K562 (cell line): ENCODE data around the gene GVQW3. TPM values are rescaled to one million over a fixed set of nuclear protein-coding genes. Genes with fewer than 3 reads are reported as not detected.
A peak's percentile ranks its signal among the peaks of the same experiment; 100 is the strongest.

Source experiments
- ATAC-seq: fragments of 200-7000 bp; cut with Tn5 transposase; 3 replicates; pipeline ENCODE4 v1.9.1; 2020; ENCODE audit warnings: moderate library complexity
- BruUV-seq: library from RNA; stranded (reverse); fragments of 400-500 nt; replicated peaks from 2 replicates; lab custom pipeline; 2021; lab: Mats Ljungman, UMichigan
- CTCF ChIA-PET: fragments of 300-600 bp; formaldehyde crosslinking; extraction: SDS; loops from one replicate; lab custom pipeline; 2021; ENCODE audit warnings: low intra/inter-chr PET ratio; lab: Yijun Ruan, JAX
- POLR2A ChIA-PET: fragments of 300-600, 350-650 bp; sonication (Branson Sonifier 250); formaldehyde crosslinking; extraction: SDS; loops from one replicate; lab custom pipeline; 2021; ENCODE audit warnings: antibody characterized with exemption, inconsistent platforms; lab: Yijun Ruan, JAX
- DNase-seq, 4 experiments: peaks; one replicate each; pipeline versions ENCODE4 v3.0.0 to v3.0.0-alpha.2; 2011 to 2018; ENCODE audit warnings: low spot score in 3 of 4, mixed read lengths in 3 of 4; ENCODE audit errors: extremely low read depth in 1 of 4
- FAIRE-seq: peaks from 2 replicates; lab custom pipeline; 2011; peaks lifted over from hg19 to GRCh38; lab: Jason Lieb, UNC
- H2AFZ ChIP-seq: 2 replicates; pipeline ENCODE4 v1.6.0; 2011; ENCODE audit warnings: low read depth, low read length, control low read depth, inconsistent platforms
- H3K27ac ChIP-seq: fragments of 200-600 bp; 3 replicates; pipeline ENCODE4 v1.8.0; 2011; ENCODE audit warnings: low read depth, mild to moderate bottlenecking, control low read depth, inconsistent platforms, low read length, moderate library complexity, mixed read lengths; ENCODE audit errors: extremely low read depth
- H3K27me3 ChIP-seq, 2 experiments: fragments of 300-600 bp in 1 of 2; 2 replicates in 1 of 2; 3 replicates in 1 of 2; pipeline versions ENCODE4 v1.6.0 to v1.8.0; 2011; ENCODE audit warnings: inconsistent platforms in 2 of 2, low read length in 2 of 2, mild to moderate bottlenecking in 1 of 2, mixed read lengths in 1 of 2, moderate library complexity in 1 of 2; ENCODE audit not compliant: control insufficient read depth in 2 of 2, insufficient read depth in 2 of 2
- H3K36me3 ChIP-seq: fragments of 300-600 bp; 3 replicates; pipeline ENCODE4 v1.8.0; 2011; ENCODE audit warnings: mild to moderate bottlenecking, low read length, inconsistent platforms; ENCODE audit not compliant: control insufficient read depth, insufficient read depth
- H3K4me1 ChIP-seq, 2 experiments: fragments of 200-600 bp in 1 of 2; replicated peaks in 1 of 2; 2 replicates in 1 of 2; 3 replicates in 1 of 2; pipeline versions ENCODE4 v1.5.1 to v1.8.0; 2011; ENCODE audit warnings: inconsistent platforms in 2 of 2, low read length in 2 of 2, mild to moderate bottlenecking in 1 of 2, mixed read lengths in 1 of 2, moderate library complexity in 1 of 2; ENCODE audit not compliant: control insufficient read depth in 2 of 2, insufficient read depth in 2 of 2
- H3K4me2 ChIP-seq: 2 replicates; pipeline ENCODE4 v1.6.1; 2011; ENCODE audit warnings: low read length, control low read depth, inconsistent platforms, mixed read lengths; ENCODE audit not compliant: insufficient read depth
- H3K4me3 ChIP-seq: fragments of 200-600 bp; sonication (generic), shearing (Covaris generic); 2 replicates; pipeline ENCODE4 v1.5.1; 2016; ENCODE audit warnings: control low read depth, inconsistent platforms
- H3K79me2 ChIP-seq: fragments of 200-600 bp; 3 replicates; pipeline ENCODE4 v1.8.0; 2011; ENCODE audit warnings: low read length, inconsistent platforms; ENCODE audit not compliant: control insufficient read depth, insufficient read depth
- H3K9ac ChIP-seq, 2 experiments: 2 replicates each; pipeline versions ENCODE4 v1.6.0 to v1.6.1; 2011; ENCODE audit warnings: low read depth in 2 of 2, low read length in 2 of 2, control low read depth in 1 of 2, inconsistent platforms in 1 of 2, mild to moderate bottlenecking in 1 of 2, mixed read lengths in 1 of 2; ENCODE audit not compliant: insufficient read depth in 1 of 2
- H3K9me1 ChIP-seq: one replicate; pipeline ENCODE4 v1.6.0; 2011; ENCODE audit warnings: inconsistent platforms, mild to moderate bottlenecking, low read length, moderate library complexity; ENCODE audit not compliant: control insufficient read depth, insufficient read depth
- H3K9me3 ChIP-seq: replicated peaks from 2 replicates; pipeline ENCODE4 v1.5.1; 2011; ENCODE audit warnings: low read depth, low read length, inconsistent platforms; ENCODE audit not compliant: control insufficient read depth, insufficient read depth
- H4K20me1 ChIP-seq: replicated peaks from 2 replicates; pipeline ENCODE4 v1.6.1; 2011; ENCODE audit warnings: low read length, inconsistent platforms, mixed read lengths; ENCODE audit not compliant: control insufficient read depth, insufficient read depth
- FOXK2 ChIP-seq, 2 experiments: fragments of 450-650 bp; IDR thresholded peaks in 1 of 2; conservative IDR thresholded peaks in 1 of 2; 2 replicates each; pipeline ENCODE4 v1.6.1; 2016; ENCODE audit warnings: low read depth in 2 of 2, mild to moderate bottlenecking in 1 of 2
- MEIS2 ChIP-seq: fragments of 450-650 bp; IDR thresholded peaks from 2 replicates; pipeline ENCODE4 v1.6.1; 2014; ENCODE audit warnings: mild to moderate bottlenecking; ENCODE audit not compliant: partially characterized antibody
- SIRT6 ChIP-seq: IDR thresholded peaks from one replicate; pipeline ENCODE4 v1.6.1; 2012; ENCODE audit warnings: low read depth, mild to moderate bottlenecking, control low read depth, inconsistent platforms, low read length, moderate library complexity
- in situ Hi-C: fragments of 300-500 bp; cut with MboI; formaldehyde crosslinking; loops from 4 replicates; pipeline ENCODE4 v1.15.0; 2018; ENCODE audit warnings: inconsistent platforms, mixed read lengths
- intact Hi-C: fragments of 100-400 bp; cut with micrococcal nuclease; formaldehyde crosslinking; loops from 2 replicates; pipeline ENCODE4 v1.14.2; 2022
- polyA plus RNA-seq, 8 experiments: library from polyadenylated mRNA; depleted of rRNA in 4 of 8; stranded (reverse) in 5 of 8; unstranded in 3 of 8; fragments of >200 nt; fragmentation: Nextera tagmentation in 2 of 8; fragmentation: Illumina TruSeq in 1 of 8; extraction: Ambion mirVana in 2 of 8; extraction: Trizol in 1 of 8; gene quantifications; 2 replicates each; pipeline versions ENCODE4 v1.2.1 to v1.2.3, GENCODE V29; 2011 to 2014; ENCODE audit warnings: inconsistent platforms in 1 of 8, missing spikeins in 1 of 8
- total RNA-seq, 7 experiments: library from RNA; depleted of rRNA in 6 of 7; stranded (reverse); fragments of >200 nt in 6 of 7; fragmentation: Illumina TruSeq in 2 of 7; extraction: Trizol in 2 of 7; gene quantifications; 2 replicates each; pipeline versions ENCODE4 v1.2.1 to v1.2.3, GENCODE V29; 2011 to 2021; ENCODE audit warnings: low replicate concordance in 1 of 7
- TF ChIP-seq, protein P1 (sequence below), 2 experiments: IDR thresholded peaks in 1 of 2; conservative IDR thresholded peaks in 1 of 2; 2 replicates each; pipeline ENCODE4 v1.6.1; 2016; ENCODE audit warnings: low read depth in 2 of 2, mild to moderate bottlenecking in 1 of 2, missing compliant biosample characterization in 1 of 2, missing genetic modification characterization in 1 of 2, moderate library complexity in 1 of 2

GVQW3 gene
- total and polyA plus RNA-seq, 9 of the 15 experiments (the other 6 are each of a cell fraction or from before 2014, with no cell fraction given), result 0.66 to 5.7 (median 2.1) TPM

- CTCF ChIA-PET, result no interaction called here
- Histone ChIP-seq H2AFZ (no peak overlapping the region), H3K9ac (no peak overlapping the region), H3K4me2 (no peak overlapping the region), H3K27ac (no peak overlapping the region), H3K36me3 (no peaks in the 10 kb centered on the region), H3K79me2 (no peaks in the 10 kb centered on the region), H4K20me1 (no peaks in the 10 kb centered on the region), H3K4me1 (no peaks in the 10 kb centered on the region), H3K9me3 (no peaks in the 10 kb centered on the region), H3K4me3 (no peak overlapping the region), H3K27me3 (peaks cover 0 to 6% of the 10 kb centered on the region in 2 experiments; a peak in 4 of 5 replicates), H3K9me1 (no peaks in the 10 kb centered on the region)
- in situ Hi-C loops, result no loop called here
- DNase-seq (no peak), FAIRE-seq (no peak), ATAC-seq (no peak)
- BruUV-seq, result no TSS peak
- POLR2A ChIA-PET, result no interaction called here
- intact Hi-C loops, result no loop called here
- peak; percentile 49 for TF ChIP-seq MEIS2
- TF ChIP-seq, protein P1, sequence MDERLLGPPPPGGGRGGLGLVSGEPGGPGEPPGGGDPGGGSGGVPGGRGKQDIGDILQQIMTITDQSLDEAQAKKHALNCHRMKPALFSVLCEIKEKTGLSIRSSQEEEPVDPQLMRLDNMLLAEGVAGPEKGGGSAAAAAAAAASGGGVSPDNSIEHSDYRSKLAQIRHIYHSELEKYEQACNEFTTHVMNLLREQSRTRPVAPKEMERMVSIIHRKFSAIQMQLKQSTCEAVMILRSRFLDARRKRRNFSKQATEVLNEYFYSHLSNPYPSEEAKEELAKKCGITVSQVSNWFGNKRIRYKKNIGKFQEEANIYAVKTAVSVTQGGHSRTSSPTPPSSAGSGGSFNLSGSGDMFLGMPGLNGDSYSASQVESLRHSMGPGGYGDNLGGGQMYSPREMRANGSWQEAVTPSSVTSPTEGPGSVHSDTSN (CRISPR knock-in tag; IDR thresholded peaks at IDR 0.05; ENCODE audit: low read depth), result no peak
- TF ChIP-seq, protein P1 (tag; conservative IDR thresholded peaks at IDR 0.05; ENCODE audit: low read depth), result peak; percentile 37; the same call in 1 of the 2 replicates
- no peak for TF ChIP-seq FOXK2 (conservative IDR thresholded peaks at IDR 0.05 in 1 of 2, IDR thresholded peaks at IDR 0.05 in 1 of 2; ENCODE audit: low read depth in 2 of 2)
- no peak for TF ChIP-seq SIRT6
These were observed 13.3 kb downstream of the GVQW3 start for GRCh38 chr11:76394411-76394810.
